ENCODE results near the gene CBX5. TPM values are rescaled to one million over a fixed set of nuclear protein-coding genes. Genes with fewer than 3 reads are reported as not detected.

Gene CBX5
- total RNA-seq, 1 experiment from 2014 or later = 130 TPM

DNA sequence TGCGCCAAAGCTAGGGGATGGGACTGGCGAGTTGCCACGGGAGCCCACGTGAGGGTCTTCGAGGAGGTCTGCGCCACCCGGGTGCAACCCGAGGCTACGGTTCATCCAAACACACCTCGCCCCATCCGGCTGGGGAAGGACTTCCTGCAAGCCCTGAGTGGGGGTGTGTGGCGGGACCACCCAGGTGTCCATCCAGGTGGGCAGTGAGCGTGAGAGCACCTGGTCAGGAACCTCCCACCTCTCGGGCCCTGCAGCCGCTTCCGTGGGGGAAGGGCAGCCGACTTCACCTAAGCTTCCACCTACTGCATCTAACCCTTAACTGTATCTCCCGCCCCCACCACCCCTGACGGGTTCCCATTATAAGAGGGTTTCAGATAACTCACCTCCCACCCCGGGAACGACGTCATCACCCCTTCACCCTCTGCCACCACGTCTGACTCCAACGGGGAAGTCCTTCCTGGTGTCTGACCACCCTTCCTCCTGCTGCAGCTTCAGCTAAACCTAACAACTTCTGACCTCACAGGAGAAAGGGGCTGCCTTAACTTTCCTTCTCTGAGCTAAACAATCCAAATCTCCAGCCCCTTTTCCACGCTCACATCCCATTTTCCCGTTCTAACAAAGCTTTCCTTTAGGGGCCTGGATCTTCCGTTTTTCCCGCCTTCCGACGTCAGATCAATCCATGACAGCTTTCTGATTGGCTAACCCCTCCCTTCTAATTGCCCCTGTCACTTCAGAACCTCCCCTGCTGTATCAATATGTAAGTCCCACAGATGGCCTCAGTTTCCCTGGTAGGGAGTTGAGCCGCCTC, 63.7 kb downstream of the CBX5 start:
- peaks cover 12% of the 10 kb centered on the region for H3K4me1 ChIP-seq (ENCODE audit: control insufficient read depth, insufficient read depth, low read length)
- H3K36me3 ChIP-seq (ENCODE audit: control insufficient read depth, insufficient read depth, low read length) = no peaks in the 10 kb centered on the region
- peak overlapping the region; percentile 33 to 49 for H3K4me3 ChIP-seq (ENCODE audit: low read depth in 2 of 2, low read length in 2 of 2)
- DNase-seq (ENCODE audit: low read depth, low spot score) (no peak), ATAC-seq (peak; percentile 28)
- H3K9me3 ChIP-seq (ENCODE audit: control insufficient read depth, insufficient read depth, low read depth, low read length) = no peaks in the 10 kb centered on the region
- H3K27me3 ChIP-seq (ENCODE audit: control insufficient read depth, insufficient read depth, low read length) = no peaks in the 10 kb centered on the region
- in situ Hi-C loops (cut with HindIII; ENCODE audit: low pct_unique_long_range_greater_than_20kb, low sequenced_read_pairs) (no loop called here), intact Hi-C loops (cut with micrococcal nuclease; ENCODE audit: unreplicated experiment) (loop anchor here (5.0 kb wide), 1 partner anchor 514 kb away; no protein-coding TSS in a partner anchor)
- TF ChIP-seq, protein P1, sequence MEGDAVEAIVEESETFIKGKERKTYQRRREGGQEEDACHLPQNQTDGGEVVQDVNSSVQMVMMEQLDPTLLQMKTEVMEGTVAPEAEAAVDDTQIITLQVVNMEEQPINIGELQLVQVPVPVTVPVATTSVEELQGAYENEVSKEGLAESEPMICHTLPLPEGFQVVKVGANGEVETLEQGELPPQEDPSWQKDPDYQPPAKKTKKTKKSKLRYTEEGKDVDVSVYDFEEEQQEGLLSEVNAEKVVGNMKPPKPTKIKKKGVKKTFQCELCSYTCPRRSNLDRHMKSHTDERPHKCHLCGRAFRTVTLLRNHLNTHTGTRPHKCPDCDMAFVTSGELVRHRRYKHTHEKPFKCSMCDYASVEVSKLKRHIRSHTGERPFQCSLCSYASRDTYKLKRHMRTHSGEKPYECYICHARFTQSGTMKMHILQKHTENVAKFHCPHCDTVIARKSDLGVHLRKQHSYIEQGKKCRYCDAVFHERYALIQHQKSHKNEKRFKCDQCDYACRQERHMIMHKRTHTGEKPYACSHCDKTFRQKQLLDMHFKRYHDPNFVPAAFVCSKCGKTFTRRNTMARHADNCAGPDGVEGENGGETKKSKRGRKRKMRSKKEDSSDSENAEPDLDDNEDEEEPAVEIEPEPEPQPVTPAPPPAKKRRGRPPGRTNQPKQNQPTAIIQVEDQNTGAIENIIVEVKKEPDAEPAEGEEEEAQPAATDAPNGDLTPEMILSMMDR (IDR thresholded peaks at IDR 0.05) = no peak
- no peak for TF ChIP-seq POLR2AphosphoS5 (IDR thresholded peaks at IDR 0.05; ENCODE audit: low read depth, low read length)
- no peak for TF ChIP-seq TCF7L2 (IDR thresholded peaks at IDR 0.05; ENCODE audit: low read depth, low read length)
- peak overlapping the region; percentile 60 for H3K27ac ChIP-seq (ENCODE audit: low read length)
- CTCF ChIA-PET = interaction anchor here (0.7 to 1.0 kb wide), 9 partner anchors 8 to 708 kb away, joined by 3 to 7 read pairs (median 4); partner anchors contain the start of genes COPZ1, HOXC10, HOXC4 and HOXC9
- no TSS peak for BruUV-seq (replicated peaks)
- POLR2A ChIA-PET = interaction anchor here (0.6 kb wide), 1 partner anchor 44 kb away, joined by 3 read pairs; no protein-coding TSS in a partner anchor

DNA sequence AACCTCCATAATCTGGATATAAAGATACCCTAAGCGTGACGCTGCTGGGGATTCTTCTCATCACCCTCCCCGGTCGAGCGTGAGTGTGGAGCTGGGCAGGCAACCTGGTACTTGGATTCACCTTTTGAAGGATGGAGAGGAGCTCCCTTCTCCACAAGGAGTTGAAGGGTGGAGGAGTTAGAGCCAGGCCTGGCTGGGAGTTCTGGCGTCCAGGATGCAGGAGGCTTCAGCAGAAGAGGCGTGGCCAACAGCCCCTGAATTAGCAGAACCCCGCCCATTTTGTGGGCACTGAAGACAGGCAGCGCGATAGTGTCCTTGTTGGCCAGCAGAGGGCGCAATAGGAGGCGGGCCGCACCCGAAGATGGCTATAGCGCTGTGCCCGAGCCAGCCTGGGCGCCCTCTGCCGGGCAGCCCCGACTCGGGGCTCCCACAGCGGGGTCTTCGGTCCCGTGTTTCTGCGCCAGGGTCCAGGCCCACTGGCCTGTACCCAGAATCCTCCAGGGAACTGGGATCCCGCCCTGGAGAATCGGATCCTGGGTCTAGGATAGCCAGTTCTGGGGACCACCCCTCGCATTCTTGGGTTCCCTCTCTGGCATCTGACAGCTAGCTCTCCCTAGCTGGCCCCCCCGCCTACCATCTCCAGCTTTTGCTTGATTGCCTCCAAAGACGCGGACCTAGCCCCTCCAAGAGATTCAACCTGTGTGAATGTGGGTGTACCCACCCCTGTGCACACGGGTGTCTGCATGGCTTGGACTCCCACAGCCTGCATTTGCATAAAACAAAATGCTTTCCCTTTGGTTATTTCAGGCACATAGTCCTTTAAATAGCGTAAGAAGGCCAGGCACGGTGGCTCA, 65.1 kb downstream of the CBX5 start:
- POLR2A ChIA-PET = no interaction called here

More for the DNA sequence above, 65.1 kb downstream of the CBX5 start:
- in situ Hi-C loops (cut with HindIII; ENCODE audit: low pct_unique_long_range_greater_than_20kb, low sequenced_read_pairs) = no loop called here
- no peak overlapping the region; the same call in 1 of the 2 replicates for H3K27ac ChIP-seq (ENCODE audit: low read length)
- TF ChIP-seq SIN3A (IDR thresholded peaks at IDR 0.05; ENCODE audit: borderline replicate concordance, insufficient read depth, low read depth, low read length) = no peak
- TF ChIP-seq, protein P2, sequence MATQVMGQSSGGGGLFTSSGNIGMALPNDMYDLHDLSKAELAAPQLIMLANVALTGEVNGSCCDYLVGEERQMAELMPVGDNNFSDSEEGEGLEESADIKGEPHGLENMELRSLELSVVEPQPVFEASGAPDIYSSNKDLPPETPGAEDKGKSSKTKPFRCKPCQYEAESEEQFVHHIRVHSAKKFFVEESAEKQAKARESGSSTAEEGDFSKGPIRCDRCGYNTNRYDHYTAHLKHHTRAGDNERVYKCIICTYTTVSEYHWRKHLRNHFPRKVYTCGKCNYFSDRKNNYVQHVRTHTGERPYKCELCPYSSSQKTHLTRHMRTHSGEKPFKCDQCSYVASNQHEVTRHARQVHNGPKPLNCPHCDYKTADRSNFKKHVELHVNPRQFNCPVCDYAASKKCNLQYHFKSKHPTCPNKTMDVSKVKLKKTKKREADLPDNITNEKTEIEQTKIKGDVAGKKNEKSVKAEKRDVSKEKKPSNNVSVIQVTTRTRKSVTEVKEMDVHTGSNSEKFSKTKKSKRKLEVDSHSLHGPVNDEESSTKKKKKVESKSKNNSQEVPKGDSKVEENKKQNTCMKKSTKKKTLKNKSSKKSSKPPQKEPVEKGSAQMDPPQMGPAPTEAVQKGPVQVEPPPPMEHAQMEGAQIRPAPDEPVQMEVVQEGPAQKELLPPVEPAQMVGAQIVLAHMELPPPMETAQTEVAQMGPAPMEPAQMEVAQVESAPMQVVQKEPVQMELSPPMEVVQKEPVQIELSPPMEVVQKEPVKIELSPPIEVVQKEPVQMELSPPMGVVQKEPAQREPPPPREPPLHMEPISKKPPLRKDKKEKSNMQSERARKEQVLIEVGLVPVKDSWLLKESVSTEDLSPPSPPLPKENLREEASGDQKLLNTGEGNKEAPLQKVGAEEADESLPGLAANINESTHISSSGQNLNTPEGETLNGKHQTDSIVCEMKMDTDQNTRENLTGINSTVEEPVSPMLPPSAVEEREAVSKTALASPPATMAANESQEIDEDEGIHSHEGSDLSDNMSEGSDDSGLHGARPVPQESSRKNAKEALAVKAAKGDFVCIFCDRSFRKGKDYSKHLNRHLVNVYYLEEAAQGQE (IDR thresholded peaks at IDR 0.05; ENCODE audit: insufficient read depth in 1 of 2, low read depth in 2 of 2, low read length in 1 of 2) = no peak
- TF ChIP-seq POLR2AphosphoS5 (IDR thresholded peaks at IDR 0.05; ENCODE audit: low read depth, low read length) = no peak
- TF ChIP-seq, protein P1 (IDR thresholded peaks at IDR 0.05) = peak; percentile 100
- no peak for TF ChIP-seq TCF7L2 (IDR thresholded peaks at IDR 0.05; ENCODE audit: low read depth, low read length)
- H3K9me3 ChIP-seq (ENCODE audit: control insufficient read depth, insufficient read depth, low read depth, low read length) = no peaks in the 10 kb centered on the region
- intact Hi-C loops (cut with micrococcal nuclease; ENCODE audit: unreplicated experiment) = loop anchor here (5.0 kb wide), 1 partner anchor 512 kb away; no protein-coding TSS in a partner anchor
- peaks cover 12% of the 10 kb centered on the region; the same call in 1 of the 2 replicates for H3K4me1 ChIP-seq (ENCODE audit: control insufficient read depth, insufficient read depth, low read length)
- CTCF ChIA-PET = interaction anchor here (0.6 to 1.0 kb wide), 4 partner anchors 10 to 481 kb away, joined by 3 read pairs; partner anchors contain the start of gene COPZ1
- H3K36me3 ChIP-seq (ENCODE audit: control insufficient read depth, insufficient read depth, low read length) = no peaks in the 10 kb centered on the region
- peak overlapping the region; percentile 20 to 60; a peak in 3 of 4 replicates for H3K4me3 ChIP-seq (ENCODE audit: low read depth in 2 of 2, low read length in 2 of 2)
- no TSS peak for BruUV-seq (replicated peaks)
- H3K27me3 ChIP-seq (ENCODE audit: control insufficient read depth, insufficient read depth, low read length) = no peaks in the 10 kb centered on the region
- ATAC-seq = peak; percentile 86
- DNase-seq (ENCODE audit: low read depth, low spot score) = peak; percentile 64
